HPDE6-E6E7 (cell line): ENCODE measurements around the gene PFDN4.

ENCODE experiments used
- DNase-seq: peaks from one replicate; pipeline ENCODE4 v3.0.0; 2011; ENCODE audit warnings: missing footprints; ENCODE audit errors: extremely low spot score

PFDN4 gene, protein sequence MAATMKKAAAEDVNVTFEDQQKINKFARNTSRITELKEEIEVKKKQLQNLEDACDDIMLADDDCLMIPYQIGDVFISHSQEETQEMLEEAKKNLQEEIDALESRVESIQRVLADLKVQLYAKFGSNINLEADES

GRCh38 chr20:54207743-54208547 lies at the start of gene PFDN4:
PFDN4 (plus strand) TSS chr20:54208087; CDS start chr20:54208101, 14 bp downstream.
- peak; percentile 100 for DNase-seq

- DNase-seq = no peak
Observed at GRCh38 chr20:54158226-54158625, 49.7 kb upstream of the PFDN4 start.

DNA sequence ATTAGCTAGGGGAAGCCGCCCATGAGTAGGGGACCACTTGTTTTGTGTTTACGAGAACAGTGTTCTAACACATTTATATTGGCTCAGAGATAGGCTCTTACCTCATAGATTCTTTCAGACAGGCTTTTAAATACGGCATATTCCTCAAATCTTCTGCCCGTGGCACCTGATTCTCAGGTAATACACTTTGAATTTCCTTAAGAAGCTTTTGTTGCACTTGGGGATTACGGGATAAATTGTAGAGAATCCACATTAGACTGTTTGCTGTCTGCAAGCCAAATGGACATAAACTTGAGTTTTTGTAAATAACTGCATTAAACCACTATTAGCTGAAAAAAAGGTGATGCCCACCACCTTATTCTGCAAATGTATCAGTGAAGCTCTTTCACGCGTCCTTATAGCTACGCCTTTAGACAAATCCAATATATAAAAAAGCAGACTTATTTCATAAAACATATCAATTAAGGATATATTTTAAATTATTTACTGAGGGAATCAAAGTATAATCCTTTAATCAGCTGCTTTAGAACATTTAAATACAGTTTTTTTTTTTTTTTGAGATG lies 49.0 kb upstream of the PFDN4 start:
- DNase-seq = no peak

DNA sequence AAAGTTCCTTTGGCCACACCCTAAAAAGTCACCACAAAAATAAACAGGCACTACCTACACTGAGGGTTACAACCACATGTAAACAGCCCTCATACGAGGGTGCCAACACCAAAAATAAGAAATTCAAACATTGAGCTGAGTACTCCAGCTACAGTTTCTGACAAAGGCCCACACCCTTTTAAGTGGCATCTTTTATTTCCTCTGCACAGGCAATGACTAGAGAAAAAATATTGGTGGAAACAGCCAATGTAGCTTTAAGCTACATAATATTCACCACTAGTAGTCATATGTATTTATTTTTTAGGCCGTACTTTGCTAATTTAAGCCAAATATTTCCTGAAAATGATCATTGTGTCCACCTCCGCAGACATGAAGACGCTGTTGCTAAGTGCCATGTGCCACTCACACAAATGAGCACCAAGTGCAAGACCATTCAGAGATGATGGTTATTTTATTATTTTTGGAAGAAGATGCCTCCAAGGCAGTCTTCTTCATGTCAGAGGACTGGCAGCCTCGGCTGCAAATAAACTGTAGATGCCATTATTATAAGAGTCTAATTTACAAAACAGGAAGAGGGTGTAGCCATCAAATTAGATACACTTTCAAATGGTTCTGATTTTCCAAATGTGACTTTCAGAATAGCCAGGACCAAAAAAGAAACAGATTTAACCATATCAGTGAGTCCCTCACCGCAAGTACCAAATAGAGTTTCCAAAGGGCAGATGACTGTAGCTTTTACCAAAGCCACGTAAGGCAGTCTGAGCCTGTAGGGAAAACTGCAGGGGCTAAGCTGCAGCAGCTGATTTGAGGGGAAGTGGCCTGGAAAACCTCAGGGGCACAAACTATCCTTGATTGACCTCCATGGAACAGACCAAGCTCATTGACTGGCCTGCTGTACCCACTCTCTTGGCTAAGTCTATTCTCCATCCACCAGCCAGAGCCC lies 47.6 kb upstream of the PFDN4 start:
- no peak for DNase-seq

GRCh38 chr20:54161008-54161820 lies 46.7 kb upstream of the PFDN4 start:
- DNase-seq = no peak

DNA sequence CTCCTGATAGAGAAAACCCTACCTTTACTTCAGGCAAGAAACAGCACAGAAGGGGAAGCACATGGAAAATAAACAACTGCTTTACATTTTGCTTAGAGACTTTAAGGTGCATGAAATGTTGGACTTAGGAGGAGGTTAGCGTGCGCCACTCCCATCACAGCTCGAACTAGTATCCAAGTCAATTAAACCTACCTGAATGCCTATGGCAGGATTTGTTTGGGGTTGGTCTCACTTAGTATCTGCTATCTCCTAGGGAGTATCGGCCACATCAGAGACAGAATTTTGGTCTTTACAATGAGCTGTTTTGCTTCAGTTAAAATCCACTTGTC lies 46.1 kb upstream of the PFDN4 start:
- DNase-seq = no peak

DNA sequence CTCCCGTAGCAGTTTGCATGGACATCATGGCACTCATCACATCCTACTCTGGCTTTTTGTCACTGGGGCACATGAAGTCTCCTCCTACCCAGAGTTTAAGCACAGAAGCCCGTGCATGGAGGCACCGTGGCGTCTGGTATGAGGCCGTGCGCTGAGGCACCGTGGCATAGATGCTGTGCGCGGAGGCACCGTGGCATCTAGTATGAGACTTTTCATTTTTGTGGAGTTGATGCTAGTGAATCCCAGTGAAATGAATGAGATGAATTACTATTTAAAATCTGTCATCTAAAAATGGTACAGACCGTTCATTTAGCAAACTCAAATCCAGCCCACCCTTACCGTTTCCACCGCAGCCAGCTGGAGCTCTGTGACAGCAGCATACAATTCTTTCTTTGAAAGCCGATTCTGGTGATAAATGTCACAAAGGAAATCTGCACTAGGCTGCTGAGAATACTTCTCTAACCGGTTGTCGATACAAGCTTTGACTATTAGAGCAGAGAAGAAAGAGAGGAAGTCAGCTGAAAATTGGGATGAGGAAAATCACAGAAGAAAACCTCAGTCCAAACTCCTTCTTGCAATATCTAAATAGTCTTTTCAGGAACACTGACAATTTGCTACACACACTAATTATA lies 45.4 kb upstream of the PFDN4 start:
- no peak for DNase-seq

- DNase-seq = no peak
Observed at GRCh38 chr20:54163402-54163801, 44.5 kb upstream of the PFDN4 start.

GRCh38 chr20:54165014-54165413 lies 42.9 kb upstream of the PFDN4 start:
- DNase-seq = no peak

- no peak for DNase-seq
Observed at GRCh38 chr20:54165803-54166202, 42.1 kb upstream of the PFDN4 start.

GRCh38 chr20:54166987-54167662 lies 40.8 kb upstream of the PFDN4 start:
- DNase-seq = no peak

- DNase-seq = peak; percentile 88
Observed at GRCh38 chr20:54167909-54168872, 39.7 kb upstream of the PFDN4 start.

DNA sequence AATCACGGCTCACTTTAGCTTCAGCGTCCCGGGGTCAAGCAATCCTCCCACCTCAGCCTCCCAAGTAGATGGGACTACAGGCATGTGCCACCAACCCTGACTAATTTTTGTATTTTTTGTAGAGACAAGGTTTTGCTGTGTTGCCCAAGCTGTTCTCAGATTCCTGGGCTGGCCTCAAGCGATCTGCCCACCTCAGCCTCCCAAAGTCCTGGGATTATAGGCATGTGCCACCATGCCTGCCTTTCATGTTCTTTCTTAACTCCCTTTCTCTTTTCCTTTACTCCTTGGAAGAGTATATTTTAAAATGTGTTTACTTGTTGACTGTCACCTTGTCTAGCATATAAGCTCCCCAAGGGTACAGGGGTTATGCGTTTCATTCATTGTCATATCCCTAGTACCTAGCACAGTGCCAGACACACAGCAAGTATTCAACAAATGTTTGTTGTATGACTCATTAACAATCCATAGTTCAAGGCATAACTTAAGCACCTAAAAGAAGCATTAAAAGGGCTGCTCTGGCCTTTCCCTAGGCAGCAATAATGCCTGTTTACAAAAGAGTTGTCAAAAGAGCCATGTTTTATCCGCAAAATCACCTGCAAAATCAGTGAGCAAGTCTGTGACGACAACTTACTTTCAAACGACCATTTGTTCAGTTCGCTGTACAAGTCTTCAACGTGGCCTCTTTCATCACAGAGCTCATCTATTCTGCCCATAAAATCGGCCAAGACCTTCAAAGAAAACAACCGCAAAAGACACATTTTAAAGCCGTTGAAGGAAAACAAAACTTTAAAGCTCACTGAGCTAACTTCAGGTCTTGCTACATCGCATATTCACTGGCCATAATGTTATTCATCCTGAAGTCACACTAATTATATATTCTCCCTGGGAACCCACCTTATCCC lies 38.7 kb upstream of the PFDN4 start:
- no peak for DNase-seq

DNA sequence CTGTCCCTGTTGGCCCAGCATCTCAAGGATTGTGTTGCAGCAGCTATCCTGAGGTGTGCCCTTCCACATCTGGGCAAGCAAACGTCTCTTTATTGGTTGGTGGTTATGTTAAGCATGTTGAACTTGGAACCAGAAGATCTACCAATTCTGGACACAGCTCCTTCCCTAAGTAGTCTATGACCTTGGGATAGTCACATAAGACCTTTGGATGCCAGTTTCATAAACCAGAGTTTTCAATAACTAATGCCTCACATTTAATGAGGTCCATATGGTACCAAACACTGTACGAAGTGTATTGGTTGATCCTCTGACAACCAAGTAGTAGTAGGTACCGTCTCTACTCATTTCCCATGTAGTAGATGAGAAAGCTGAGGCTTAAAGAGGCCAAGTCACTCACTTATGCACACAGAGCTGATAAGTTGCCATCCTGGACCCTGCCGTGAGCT lies 37.8 kb upstream of the PFDN4 start:
- DNase-seq = no peak

- no peak for DNase-seq
Observed at GRCh38 chr20:54170963-54171362, 36.9 kb upstream of the PFDN4 start.

GRCh38 chr20:54172532-54172855 lies 35.4 kb upstream of the PFDN4 start:
- DNase-seq = no peak

DNA sequence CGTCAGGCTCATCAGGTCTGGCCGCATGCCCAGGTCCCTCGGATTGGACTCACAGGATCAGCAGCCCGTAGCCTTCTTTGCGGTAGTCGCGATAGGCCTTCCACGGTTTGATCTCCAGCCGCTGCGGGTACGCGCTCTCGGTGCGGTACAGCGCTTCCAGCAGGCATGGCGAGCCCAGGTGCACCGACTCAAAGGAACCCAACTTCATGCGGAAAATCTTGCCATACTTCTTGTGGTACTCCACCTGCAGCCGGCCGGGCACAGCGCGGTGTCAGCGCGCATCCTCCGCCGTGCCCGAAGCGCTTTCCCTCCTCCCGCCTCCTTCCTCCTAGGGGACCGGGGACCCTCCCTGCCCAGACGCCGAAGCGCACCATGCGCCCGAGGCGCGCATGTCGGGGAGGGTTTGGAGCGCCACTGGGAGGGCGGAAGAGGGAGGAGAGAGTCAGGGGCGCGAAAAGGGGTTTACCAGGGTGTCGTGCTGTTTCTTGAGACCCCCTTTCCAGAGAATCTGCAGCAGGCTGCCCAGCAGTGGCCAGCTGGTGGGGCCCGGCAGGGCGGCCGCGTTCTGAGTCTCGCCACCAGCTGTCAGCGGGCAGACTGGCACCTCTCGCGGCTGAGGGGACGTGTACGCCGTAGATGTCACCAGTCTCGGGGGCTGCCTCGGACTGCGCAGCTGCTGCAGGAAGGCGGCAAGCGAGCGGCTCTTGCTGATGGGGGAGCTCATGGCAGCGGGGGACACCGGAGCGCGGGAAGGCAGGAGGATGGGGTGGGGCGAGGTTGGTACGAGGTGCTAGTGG lies 34.8 kb upstream of the PFDN4 start:
- no peak for DNase-seq
